Neural progenitor cell (in vitro differentiated cells): Measurements from ENCODE around the gene SMYD3. TPM values are rescaled to one million over a fixed set of nuclear protein-coding genes. Genes with fewer than 3 reads are reported as not detected.

Source experiments
- DNase-seq: peaks from one replicate; pipeline ENCODE4 v3.0.0-alpha.2; 2016; ENCODE audit warnings: low spot score
- H2AFZ ChIP-seq: fragments of 200-600 bp; sonication (generic); replicated peaks from 2 replicates; pipeline ENCODE4 v1.6.1; 2016; ENCODE audit warnings: antibody characterized with exemption
- H3F3A ChIP-seq: fragments of 200-600 bp; sonication (generic); 2 replicates; pipeline ENCODE4 v1.6.1; 2016; ENCODE audit warnings: antibody characterized with exemption, low read depth
- H3K27ac ChIP-seq: fragments of 200-600 bp; sonication (generic); 2 replicates; pipeline ENCODE4 v1.5.1; 2016; ENCODE audit warnings: mild to moderate bottlenecking
- H3K27me3 ChIP-seq: fragments of 200-600 bp; sonication (generic); 2 replicates; pipeline ENCODE4 v1.6.1; 2016; ENCODE audit warnings: mild to moderate bottlenecking, moderate library complexity
- H3K36me3 ChIP-seq: fragments of 200-600 bp; sonication (generic); 2 replicates; pipeline ENCODE4 v1.5.1; 2016
- H3K4me1 ChIP-seq: fragments of 200-600 bp; sonication (generic); 2 replicates; pipeline ENCODE4 v1.6.1; 2016; ENCODE audit warnings: mixed run types
- H3K4me2 ChIP-seq: fragments of 200-600 bp; sonication (generic); 2 replicates; pipeline ENCODE4 v1.6.1; 2016
- H3K4me3 ChIP-seq: fragments of 200-600 bp; sonication (generic); 2 replicates; pipeline ENCODE4 v1.5.1; 2016
- H3K79me2 ChIP-seq: fragments of 200-600 bp; sonication (generic); 2 replicates; pipeline ENCODE4 v1.6.1; 2016; ENCODE audit warnings: low read depth
- H3K9ac ChIP-seq: fragments of 200-600 bp; sonication (generic); 2 replicates; pipeline ENCODE4 v1.6.1; 2016
- H3K9me3 ChIP-seq: fragments of 200-600 bp; sonication (generic); 2 replicates; pipeline ENCODE4 v1.5.1; 2016; ENCODE audit warnings: low read depth
- H4K20me1 ChIP-seq: fragments of 200-600 bp; sonication (generic); 2 replicates; pipeline ENCODE4 v1.6.1; 2016; ENCODE audit warnings: low read depth
- H3K27ac Mint-ChIP-seq: 3 replicates; pipeline ENCODE4 v1.8.0; 2021; ENCODE audit warnings: mixed read lengths
- H3K27me3 Mint-ChIP-seq: 2 replicates; pipeline ENCODE4 v1.8.0; 2022; ENCODE audit warnings: low read depth, mild to moderate bottlenecking, inconsistent platforms, moderate library complexity, mixed read lengths; ENCODE audit not compliant: insufficient read depth
- H3K36me3 Mint-ChIP-seq: 3 replicates; pipeline ENCODE4 v1.8.0; 2021; ENCODE audit warnings: mixed read lengths
- H3K4me1 Mint-ChIP-seq: 3 replicates; pipeline ENCODE4 v1.8.0; 2021; ENCODE audit warnings: mixed read lengths
- H3K4me3 Mint-ChIP-seq: 3 replicates; pipeline ENCODE4 v1.8.0; 2021; ENCODE audit warnings: mild to moderate bottlenecking, moderate library complexity, mixed read lengths
- H3K9me3 Mint-ChIP-seq: 3 replicates; pipeline ENCODE4 v1.8.0; 2020; ENCODE audit warnings: mixed read lengths
- EZH2 ChIP-seq: fragments of 200-600 bp; sonication (generic); IDR thresholded peaks from 2 replicates; pipeline ENCODE4 v1.6.1; 2017; ENCODE audit warnings: antibody characterized with exemption, mild to moderate bottlenecking, moderate library complexity
- EZH2phosphoT487 ChIP-seq: fragments of 200-600 bp; sonication (generic); IDR thresholded peaks from 2 replicates; pipeline ENCODE4 v1.6.1; 2017; ENCODE audit warnings: antibody characterized with exemption
- total RNA-seq: library from RNA; depleted of rRNA; stranded (reverse); fragments of >200 nt; gene quantifications from 2 replicates; pipeline ENCODE4 v1.2.3, GENCODE V29; 2015; ENCODE audit warnings: low replicate concordance
- TF ChIP-seq, protein P1 (sequence below): fragments of 200-600 bp; sonication (generic); IDR thresholded peaks from 2 replicates; pipeline ENCODE4 v1.5.1; 2017; ENCODE audit warnings: antibody characterized with exemption, mild to moderate bottlenecking

The SMYD3 gene
- total RNA-seq, 1 donor from 2014 or later = 43.2 TPM

DNA sequence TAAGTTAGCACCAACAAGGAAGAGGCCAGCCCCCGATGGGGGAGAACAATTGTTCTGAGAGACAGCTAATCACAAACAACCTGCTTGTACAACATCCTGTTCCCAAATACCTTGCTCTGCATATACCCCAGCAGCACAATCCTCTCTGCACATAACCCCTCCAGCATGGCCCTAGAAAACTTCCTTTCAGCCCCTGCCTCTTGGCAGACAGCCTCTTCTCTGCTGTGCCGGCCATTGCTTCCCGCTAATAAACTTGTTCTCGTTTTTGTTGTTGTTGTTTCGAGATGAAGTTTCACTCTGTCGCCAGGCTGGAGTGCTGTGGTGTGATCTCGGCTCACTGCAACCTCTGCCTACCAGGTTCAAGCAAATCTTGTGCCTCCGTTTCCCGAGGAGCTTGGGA, 392.7 kb downstream of the SMYD3 start:
- Mint-ChIP-seq H3K4me1 (peaks cover 26% of the 10 kb centered on the region), H3K9me3 (no peaks in the 10 kb centered on the region), H3K36me3 (no peaks in the 10 kb centered on the region), H3K27me3 (peaks cover 2% of the 10 kb centered on the region), H3K4me3 (no peak overlapping the region), H3K27ac (no peak overlapping the region)
- H3K9ac ChIP-seq = no peak overlapping the region
- no peak overlapping the region for H3K27ac ChIP-seq
- no peaks in the 10 kb centered on the region for H3K9me3 ChIP-seq
- H3K4me1 ChIP-seq = peaks cover 19% of the 10 kb centered on the region
- H3K27me3 ChIP-seq = no peaks in the 10 kb centered on the region
- peaks cover 16% of the 10 kb centered on the region for H3F3A ChIP-seq
- no peaks in the 10 kb centered on the region for H3K79me2 ChIP-seq
- H4K20me1 ChIP-seq = peaks cover 8% of the 10 kb centered on the region
- H3K4me3 ChIP-seq = no peak overlapping the region
- H3K36me3 ChIP-seq = no peaks in the 10 kb centered on the region
- TF ChIP-seq, protein P1, sequence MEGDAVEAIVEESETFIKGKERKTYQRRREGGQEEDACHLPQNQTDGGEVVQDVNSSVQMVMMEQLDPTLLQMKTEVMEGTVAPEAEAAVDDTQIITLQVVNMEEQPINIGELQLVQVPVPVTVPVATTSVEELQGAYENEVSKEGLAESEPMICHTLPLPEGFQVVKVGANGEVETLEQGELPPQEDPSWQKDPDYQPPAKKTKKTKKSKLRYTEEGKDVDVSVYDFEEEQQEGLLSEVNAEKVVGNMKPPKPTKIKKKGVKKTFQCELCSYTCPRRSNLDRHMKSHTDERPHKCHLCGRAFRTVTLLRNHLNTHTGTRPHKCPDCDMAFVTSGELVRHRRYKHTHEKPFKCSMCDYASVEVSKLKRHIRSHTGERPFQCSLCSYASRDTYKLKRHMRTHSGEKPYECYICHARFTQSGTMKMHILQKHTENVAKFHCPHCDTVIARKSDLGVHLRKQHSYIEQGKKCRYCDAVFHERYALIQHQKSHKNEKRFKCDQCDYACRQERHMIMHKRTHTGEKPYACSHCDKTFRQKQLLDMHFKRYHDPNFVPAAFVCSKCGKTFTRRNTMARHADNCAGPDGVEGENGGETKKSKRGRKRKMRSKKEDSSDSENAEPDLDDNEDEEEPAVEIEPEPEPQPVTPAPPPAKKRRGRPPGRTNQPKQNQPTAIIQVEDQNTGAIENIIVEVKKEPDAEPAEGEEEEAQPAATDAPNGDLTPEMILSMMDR = no peak
- TF ChIP-seq EZH2 (no peak), EZH2phosphoT487 (no peak)
- no peak overlapping the region for H3K4me2 ChIP-seq
- no peak overlapping the region for H2AFZ ChIP-seq
- DNase-seq = no peak

DNA sequence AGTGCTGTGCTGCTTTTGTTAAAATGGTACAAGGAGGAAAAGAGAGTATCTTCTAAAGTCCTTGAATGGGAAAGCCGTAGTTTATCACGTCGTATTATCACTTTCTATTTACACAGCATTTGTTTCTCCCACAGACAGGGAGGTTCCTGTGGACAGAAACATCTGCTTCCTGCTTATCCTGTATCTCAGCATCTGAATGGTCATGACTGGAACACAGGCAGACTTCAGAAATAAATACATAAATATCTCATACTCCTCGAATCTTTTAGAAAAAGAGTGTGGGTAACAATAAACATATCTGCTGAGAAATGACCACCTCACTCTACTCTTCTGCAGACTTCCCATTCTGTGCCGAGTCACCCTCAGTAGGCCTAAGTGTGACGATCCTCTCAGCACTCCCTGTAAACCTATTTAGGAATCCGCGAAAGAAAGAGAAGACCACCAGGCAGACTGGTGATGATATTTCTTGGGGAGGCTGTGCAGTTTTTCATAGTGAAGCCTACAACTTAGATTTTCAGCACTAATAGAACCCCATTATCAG, 393.5 kb downstream of the SMYD3 start:
- no peak for DNase-seq
- Histone ChIP-seq H3K9ac (no peak overlapping the region), H3K36me3 (no peaks in the 10 kb centered on the region), H3F3A (peaks cover 23% of the 10 kb centered on the region), H4K20me1 (peaks cover 8% of the 10 kb centered on the region), H3K9me3 (no peaks in the 10 kb centered on the region), H3K4me2 (no peak overlapping the region), H3K27ac (no peak overlapping the region), H2AFZ (no peak overlapping the region), H3K4me3 (no peak overlapping the region), H3K4me1 (peaks cover 26% of the 10 kb centered on the region), H3K79me2 (no peaks in the 10 kb centered on the region), H3K27me3 (no peaks in the 10 kb centered on the region)
- Mint-ChIP-seq H3K9me3 (no peaks in the 10 kb centered on the region), H3K4me3 (no peak overlapping the region), H3K4me1 (peaks cover 32% of the 10 kb centered on the region), H3K27me3 (peaks cover 2% of the 10 kb centered on the region), H3K36me3 (no peaks in the 10 kb centered on the region), H3K27ac (no peak overlapping the region)
- TF ChIP-seq EZH2 (no peak), EZH2phosphoT487 (no peak)
- TF ChIP-seq, protein P1 = no peak

DNA sequence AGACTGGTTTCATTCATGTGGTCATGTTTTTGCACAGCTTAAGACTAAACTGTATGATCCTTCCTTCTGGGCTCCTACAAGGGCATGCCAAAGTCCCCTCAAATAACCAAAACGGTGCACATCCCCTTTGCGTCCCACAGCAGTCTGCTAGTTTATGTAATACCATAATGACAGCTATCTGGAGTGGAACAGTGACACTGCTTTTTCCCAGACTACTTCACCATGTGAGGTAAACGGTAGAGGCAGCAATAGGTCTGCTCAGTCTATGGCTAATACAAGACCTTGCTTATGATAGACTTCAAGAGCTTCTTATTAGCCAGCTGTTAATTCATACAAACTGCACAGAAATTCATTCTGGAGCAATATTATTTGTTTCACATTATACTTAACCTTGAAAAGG, 395.5 kb downstream of the SMYD3 start:
- Mint-ChIP-seq H3K27ac (no peak overlapping the region), H3K9me3 (no peaks in the 10 kb centered on the region), H3K36me3 (no peaks in the 10 kb centered on the region), H3K4me1 (peaks cover 49% of the 10 kb centered on the region), H3K4me3 (no peak overlapping the region), H3K27me3 (peaks cover 4% of the 10 kb centered on the region)
- no peak for DNase-seq
- Histone ChIP-seq H3K4me3 (no peak overlapping the region), H3K9ac (no peak overlapping the region), H3K4me1 (peaks cover 44% of the 10 kb centered on the region), H3K27ac (no peak overlapping the region), H3K4me2 (no peak overlapping the region), H3K36me3 (no peaks in the 10 kb centered on the region), H3K9me3 (no peaks in the 10 kb centered on the region), H4K20me1 (peaks cover 8% of the 10 kb centered on the region), H3K79me2 (no peaks in the 10 kb centered on the region), H2AFZ (no peak overlapping the region), H3F3A (peaks cover 41% of the 10 kb centered on the region), H3K27me3 (no peaks in the 10 kb centered on the region)
- TF ChIP-seq EZH2phosphoT487 = no peak
- no peak for TF ChIP-seq EZH2
- TF ChIP-seq, protein P1 = no peak
